ENCODE measurements around the gene BACH2. TPM values are rescaled to one million over a fixed set of nuclear protein-coding genes. Genes with fewer than 3 reads are reported as not detected.

BACH2 gene
- total RNA-seq, 1 experiment from 2014 or later = 3.3 TPM

GRCh38 chr6:90015883-90016282, 280.8 kb downstream of the BACH2 start:
- CTCF ChIA-PET = no interaction called here
- H2AFZ ChIP-seq (ENCODE audit: low read depth, low read length, poor library complexity, severe bottlenecking) = no peak overlapping the region
- TF ChIP-seq ZFX (IDR thresholded peaks at IDR 0.05) (no peak), POLR2AphosphoS5 (IDR thresholded peaks at IDR 0.05; ENCODE audit: low read depth, low read length) (no peak), JUND (IDR thresholded peaks at IDR 0.05) (no peak), EZH2phosphoT487 (IDR thresholded peaks at IDR 0.05; ENCODE audit: borderline replicate concordance) (no peak), SP1 (IDR thresholded peaks at IDR 0.05; ENCODE audit: low read depth) (no peak), SRF (IDR thresholded peaks at IDR 0.05; ENCODE audit: low read depth) (no peak), CBX3 (IDR thresholded peaks at IDR 0.05; ENCODE audit: low read depth) (no peak), CEBPB (IDR thresholded peaks at IDR 0.05; ENCODE audit: low read depth) (no peak), EGR1 (IDR thresholded peaks at IDR 0.05; ENCODE audit: low read depth) (no peak), POLR2A (IDR thresholded peaks at IDR 0.05; ENCODE audit: borderline replicate concordance, extremely low read depth, insufficient read depth, insufficient read length) (no peak), RAD21 (IDR thresholded peaks at IDR 0.05; ENCODE audit: low read depth) (no peak), FOSL1 (IDR thresholded peaks at IDR 0.05; ENCODE audit: low read depth) (no peak)
- TF ChIP-seq, protein P1, sequence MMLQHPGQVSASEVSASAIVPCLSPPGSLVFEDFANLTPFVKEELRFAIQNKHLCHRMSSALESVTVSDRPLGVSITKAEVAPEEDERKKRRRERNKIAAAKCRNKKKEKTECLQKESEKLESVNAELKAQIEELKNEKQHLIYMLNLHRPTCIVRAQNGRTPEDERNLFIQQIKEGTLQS (IDR thresholded peaks at IDR 0.05) = no peak
- TF ChIP-seq, protein P2, sequence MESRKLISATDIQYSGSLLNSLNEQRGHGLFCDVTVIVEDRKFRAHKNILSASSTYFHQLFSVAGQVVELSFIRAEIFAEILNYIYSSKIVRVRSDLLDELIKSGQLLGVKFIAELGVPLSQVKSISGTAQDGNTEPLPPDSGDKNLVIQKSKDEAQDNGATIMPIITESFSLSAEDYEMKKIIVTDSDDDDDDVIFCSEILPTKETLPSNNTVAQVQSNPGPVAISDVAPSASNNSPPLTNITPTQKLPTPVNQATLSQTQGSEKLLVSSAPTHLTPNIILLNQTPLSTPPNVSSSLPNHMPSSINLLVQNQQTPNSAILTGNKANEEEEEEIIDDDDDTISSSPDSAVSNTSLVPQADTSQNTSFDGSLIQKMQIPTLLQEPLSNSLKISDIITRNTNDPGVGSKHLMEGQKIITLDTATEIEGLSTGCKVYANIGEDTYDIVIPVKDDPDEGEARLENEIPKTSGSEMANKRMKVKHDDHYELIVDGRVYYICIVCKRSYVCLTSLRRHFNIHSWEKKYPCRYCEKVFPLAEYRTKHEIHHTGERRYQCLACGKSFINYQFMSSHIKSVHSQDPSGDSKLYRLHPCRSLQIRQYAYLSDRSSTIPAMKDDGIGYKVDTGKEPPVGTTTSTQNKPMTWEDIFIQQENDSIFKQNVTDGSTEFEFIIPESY (IDR thresholded peaks at IDR 0.05; ENCODE audit: extremely low read depth, insufficient replicate concordance, low read length) = no peak
- TF ChIP-seq, protein P3, sequence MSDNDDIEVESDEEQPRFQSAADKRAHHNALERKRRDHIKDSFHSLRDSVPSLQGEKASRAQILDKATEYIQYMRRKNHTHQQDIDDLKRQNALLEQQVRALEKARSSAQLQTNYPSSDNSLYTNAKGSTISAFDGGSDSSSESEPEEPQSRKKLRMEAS (IDR thresholded peaks at IDR 0.05) = no peak
- intact Hi-C loops (cut with micrococcal nuclease) = no loop called here
- no peak overlapping the region for H3K9ac ChIP-seq (ENCODE audit: low read length)
- no TSS peak for BruUV-seq (replicated peaks)
- ATAC-seq = no peak
- RAD21 ChIA-PET (ENCODE audit: low non-redundant PET in 1 of 2, low total read pairs in 2 of 2, uncharacterized antibody in 2 of 2, unreplicated experiment in 2 of 2) = no interaction called here
- H3K36me3 ChIP-seq (ENCODE audit: control insufficient read depth in 1 of 2, insufficient read depth in 2 of 2, low read length in 2 of 2) = no peaks in the 10 kb centered on the region
- DNase-seq (ENCODE audit: low read depth, low spot score) = no peak
- H3K4me3 ChIP-seq (replicated peaks in 1 of 2; ENCODE audit: low read depth in 1 of 2, low read length in 2 of 2) = no peak overlapping the region
- no peak overlapping the region for H3K4me2 ChIP-seq (ENCODE audit: low read length)
- H3K9me2 ChIP-seq (ENCODE audit: insufficient read depth) = no peaks in the 10 kb centered on the region
- H3K79me2 ChIP-seq (ENCODE audit: insufficient read depth, low read length) = no peaks in the 10 kb centered on the region
- H3K27me3 ChIP-seq (ENCODE audit: insufficient read depth, low read length) = no peaks in the 10 kb centered on the region
- no peaks in the 10 kb centered on the region for H3K9me3 ChIP-seq (ENCODE audit: control insufficient read depth in 1 of 2, insufficient read depth in 1 of 2, low read depth in 1 of 2, low read length in 2 of 2)
- POLR2A ChIA-PET = no interaction called here
- H3K4me1 ChIP-seq (ENCODE audit: control insufficient read depth in 1 of 2, insufficient read depth in 2 of 2, low read length in 2 of 2) = no peaks in the 10 kb centered on the region
- no peak overlapping the region for H3K27ac ChIP-seq (ENCODE audit: low read depth, low read length)
- H4K20me1 ChIP-seq (ENCODE audit: insufficient read depth) = no peaks in the 10 kb centered on the region

Data from HCT116 (cell line).